Myocyte (in vitro differentiated cells): ENCODE measurements around the gene CRYBB1. TPM values are rescaled to one million over a fixed set of nuclear protein-coding genes. Genes with fewer than 3 reads are reported as not detected.

ENCODE experiments used
- DNase-seq: peaks from one replicate; pipeline ENCODE4 v3.0.0-alpha.2; 2012; ENCODE audit warnings: low read depth
- total RNA-seq: library from RNA; depleted of rRNA; stranded (reverse); fragments of >200 nt; gene quantifications from 2 replicates; pipeline ENCODE4 v1.2.3, GENCODE V29; 2014

CRYBB1 gene
- total RNA-seq, 1 donor from 2014 or later: not detected

DNA sequence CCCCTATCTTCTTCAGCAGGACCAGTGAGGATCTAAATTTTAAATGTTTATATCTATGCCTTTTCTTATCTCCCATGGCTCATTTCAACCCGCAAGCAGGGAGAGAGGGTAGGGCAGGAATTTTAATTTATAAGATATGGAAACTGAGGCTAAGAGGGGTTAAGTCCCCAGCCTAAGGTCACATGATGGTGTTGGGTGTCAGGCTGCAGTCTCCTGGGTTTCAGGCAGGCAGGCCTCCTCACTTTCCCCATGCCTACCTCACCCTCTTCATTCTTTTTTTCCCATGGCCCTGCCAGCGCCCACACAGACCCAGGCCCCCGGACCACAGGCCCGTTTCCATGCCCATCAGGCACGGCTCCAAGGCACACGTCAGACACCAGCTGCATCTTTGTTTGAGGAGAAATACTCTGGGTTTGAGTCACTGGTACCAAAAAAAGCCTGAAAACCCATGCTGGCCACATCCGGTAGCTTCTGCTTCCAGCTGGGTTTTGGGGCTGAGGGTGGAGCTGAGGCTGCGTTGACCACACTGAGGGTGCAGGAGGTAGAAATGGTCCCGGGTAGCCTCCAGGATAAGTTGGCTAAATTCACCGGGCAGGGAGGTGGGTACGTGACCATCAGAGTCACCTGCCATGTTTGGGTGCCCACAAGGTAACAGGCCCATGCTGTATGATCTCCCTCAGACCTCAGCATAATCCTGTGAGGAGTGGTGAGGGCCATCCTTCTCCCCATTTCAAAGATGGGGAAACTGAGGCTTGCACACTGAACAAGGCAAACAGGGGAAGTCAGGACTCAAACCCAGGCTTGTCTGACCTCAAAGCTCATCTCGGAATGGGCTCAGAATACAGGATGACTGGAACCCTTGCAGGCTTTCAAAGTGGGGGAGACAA, 7.5 kb downstream of the CRYBB1 start:
- DNase-seq: peak; percentile 99

GRCh38 chr22:26609287-26609686, 8.5 kb downstream of the CRYBB1 start:
- no peak for DNase-seq

DNA sequence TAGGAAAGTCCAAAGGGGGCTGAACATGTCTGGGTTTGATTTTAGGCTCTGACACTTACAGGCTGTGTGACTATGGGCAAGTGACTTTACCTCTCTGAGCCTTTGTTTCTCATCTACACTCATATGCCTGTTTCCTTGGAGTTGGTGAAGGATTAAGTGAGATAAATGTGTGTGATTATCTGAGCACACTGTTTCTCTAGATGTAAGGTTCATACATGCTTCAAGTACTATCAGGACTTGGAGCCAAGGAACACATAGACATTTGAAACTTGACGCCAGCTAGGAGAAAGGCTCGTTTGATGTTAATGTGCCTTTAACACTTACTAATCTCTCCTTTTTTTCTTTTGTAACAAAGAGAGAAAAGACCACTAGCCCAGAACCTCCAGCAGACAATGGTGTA, 9.7 kb downstream of the CRYBB1 start:
- DNase-seq: no peak

DNA sequence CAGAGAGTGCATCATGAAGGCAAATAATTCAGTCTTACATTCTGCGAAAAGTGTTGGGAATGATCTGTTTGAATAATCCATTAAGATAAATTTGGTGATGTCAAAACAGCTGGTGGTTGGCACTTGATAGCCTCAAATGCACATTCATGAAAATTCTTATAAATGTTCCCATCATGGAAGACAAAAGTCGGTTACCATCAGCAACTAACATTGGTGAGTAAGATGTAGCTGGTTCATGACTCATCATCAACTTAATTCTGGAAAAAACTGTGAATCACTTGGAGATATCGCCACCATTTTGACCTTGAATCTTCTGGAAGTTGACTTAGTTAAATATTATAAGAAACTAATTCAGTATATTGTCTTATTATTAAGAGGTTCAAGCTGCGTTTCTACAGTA, 11.2 kb downstream of the CRYBB1 start:
- peak; percentile 52 for DNase-seq

- DNase-seq: no peak
Observed at GRCh38 chr22:26604368-26604767, 13.5 kb downstream of the CRYBB1 start.

- no peak for DNase-seq
Observed at GRCh38 chr22:26602127-26602526, 15.7 kb downstream of the CRYBB1 start.

- no peak for DNase-seq
Observed at GRCh38 chr22:26601726-26602125, 16.1 kb downstream of the CRYBB1 start.

GRCh38 chr22:26599505-26599904, 18.3 kb downstream of the CRYBB1 start:
- no peak for DNase-seq

- no peak for DNase-seq
Observed at GRCh38 chr22:26597480-26597879, 20.3 kb downstream of the CRYBB1 start.

DNA sequence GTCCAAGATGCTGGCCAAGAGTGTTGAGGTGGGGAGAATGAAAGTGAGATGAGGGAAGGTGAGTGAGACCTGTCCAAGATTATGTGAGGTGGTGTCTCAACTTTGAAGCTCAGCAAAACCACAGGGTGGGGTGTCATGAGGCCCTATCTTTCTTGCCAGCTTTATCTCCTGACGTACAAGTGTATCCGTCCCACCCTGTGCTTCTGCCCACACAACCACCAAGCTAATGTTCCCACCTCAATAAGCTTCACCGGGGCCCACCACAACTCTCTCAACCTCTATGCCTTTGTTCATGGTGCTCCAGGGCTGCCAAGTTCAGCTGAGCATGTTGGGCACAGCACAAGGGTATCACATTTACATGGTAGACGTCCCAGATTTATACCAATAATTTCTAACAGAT, 20.8 kb downstream of the CRYBB1 start:
- DNase-seq: no peak

DNA sequence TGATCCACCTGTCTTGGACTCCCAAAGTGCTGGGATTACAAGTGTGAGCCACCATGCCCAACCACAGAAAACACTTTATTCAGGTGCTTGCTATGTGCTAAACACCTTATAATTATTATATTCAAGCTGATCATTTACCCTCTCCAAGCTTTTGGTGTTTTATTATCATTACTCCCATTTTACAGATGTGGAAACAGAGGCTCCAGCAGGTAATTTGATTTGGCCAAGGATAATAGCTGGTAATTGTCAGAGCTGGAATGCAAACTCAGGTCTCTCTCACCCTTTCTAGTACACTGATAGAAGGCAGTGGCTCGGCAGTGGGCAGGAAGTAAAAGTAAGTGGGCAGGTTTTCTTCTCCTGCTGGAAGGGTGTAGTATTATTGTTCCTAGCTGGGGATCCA, 24.1 kb downstream of the CRYBB1 start:
- DNase-seq: no peak

DNA sequence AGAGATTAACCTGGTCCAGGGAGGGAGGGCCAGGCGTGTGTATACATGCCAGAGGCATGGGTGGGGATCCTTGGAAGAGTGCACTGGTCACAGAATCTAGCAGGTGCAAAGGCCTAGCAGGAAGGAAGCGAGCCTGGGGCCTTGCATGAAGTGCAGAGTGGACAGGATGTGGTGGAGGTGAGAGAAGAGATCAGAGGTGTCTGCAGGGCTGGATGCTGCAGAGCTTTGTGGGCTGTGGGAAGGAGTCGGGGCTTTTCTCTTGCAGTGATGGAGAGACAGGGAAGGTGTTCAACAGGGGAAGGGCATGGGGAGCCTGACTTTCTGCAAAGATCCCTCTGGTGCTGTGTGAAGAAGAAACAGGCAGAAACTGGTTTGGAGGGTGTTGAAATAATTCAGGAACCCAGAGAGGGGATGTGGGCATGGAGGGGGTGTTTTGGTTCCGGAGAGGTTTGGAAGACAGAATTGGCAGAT, 25.4 kb downstream of the CRYBB1 start:
- DNase-seq: no peak

DNA sequence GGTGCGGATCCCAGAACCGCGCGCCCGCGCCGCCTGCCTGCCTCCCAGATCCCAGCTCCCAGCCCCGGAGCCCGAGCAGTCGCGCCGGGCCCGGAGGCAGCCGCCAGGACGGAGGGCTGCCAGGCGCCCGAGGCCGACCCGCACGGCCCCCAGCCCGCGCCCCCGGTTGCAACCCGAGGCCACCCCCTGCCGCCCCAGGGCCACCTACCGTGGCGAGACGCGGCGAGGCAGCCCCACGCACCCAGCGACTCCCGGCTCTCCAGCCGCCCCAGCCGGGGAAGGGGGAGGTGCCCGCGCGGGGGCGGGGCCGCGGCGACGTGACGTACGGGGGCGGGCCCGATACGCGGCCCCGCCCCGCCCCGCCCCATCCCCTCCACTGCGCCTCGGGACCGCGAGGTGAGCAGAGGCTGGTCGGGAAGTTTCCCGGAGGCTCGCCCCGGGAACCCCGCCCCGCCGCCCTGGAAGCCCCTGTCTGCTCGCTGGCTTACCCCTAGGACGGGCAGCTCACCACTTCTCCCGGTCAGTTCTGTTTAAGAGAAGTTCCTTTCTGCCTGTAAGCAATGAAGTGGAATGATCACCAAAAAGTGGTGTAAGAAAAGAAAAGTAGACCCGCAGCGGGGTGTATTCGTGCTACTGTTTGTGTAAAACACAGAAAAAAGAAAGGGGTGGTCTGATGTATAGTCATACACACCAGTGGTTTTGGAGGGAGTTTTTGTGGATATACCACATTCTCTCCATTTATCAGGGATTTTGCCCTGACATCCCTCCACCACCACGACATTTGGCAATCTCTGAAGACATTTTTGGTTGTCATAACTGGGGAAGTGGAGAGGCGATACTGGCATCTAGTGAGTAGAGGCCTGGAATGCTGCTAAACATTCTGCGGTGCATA, 27.7 kb downstream of the CRYBB1 start, which contains the start of gene TPST2:
TSS of gene TPST2 (minus strand) at position 288 of the 892 bp plus-strand sequence. CDS start 48,502 bp downstream, outside the sequence.
- peak; percentile 81 for DNase-seq

DNA sequence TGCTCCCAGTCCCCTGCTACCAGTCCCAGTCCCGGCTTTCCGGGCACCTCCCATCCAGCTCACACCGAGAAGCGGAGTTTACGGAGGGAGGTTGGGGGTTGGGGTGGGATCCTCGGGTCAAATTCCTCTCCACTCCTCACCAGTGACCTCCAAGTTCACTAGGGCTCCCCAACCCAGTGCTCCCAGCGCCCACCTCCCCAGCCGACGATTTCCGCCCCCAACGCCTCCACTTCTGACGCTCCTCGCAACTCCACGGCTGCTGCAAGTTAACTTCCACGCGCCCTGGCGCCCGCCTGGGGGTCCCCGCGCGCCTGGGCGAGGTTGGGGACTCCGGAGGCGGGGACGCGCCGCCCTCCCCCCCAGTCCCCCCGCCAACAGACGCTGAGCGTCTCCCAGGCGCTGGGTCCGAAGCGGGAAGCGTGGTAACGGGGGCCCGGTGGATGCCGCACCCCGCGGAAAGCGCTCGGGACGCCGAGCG, 28.4 kb downstream of the CRYBB1 start:
- DNase-seq: peak; percentile 37

GRCh38 chr22:26588729-26589366, 29.0 kb downstream of the CRYBB1 start:
- no peak for DNase-seq

- DNase-seq: peak; percentile 17
Observed at GRCh38 chr22:26587991-26588613, 29.7 kb downstream of the CRYBB1 start.

DNA sequence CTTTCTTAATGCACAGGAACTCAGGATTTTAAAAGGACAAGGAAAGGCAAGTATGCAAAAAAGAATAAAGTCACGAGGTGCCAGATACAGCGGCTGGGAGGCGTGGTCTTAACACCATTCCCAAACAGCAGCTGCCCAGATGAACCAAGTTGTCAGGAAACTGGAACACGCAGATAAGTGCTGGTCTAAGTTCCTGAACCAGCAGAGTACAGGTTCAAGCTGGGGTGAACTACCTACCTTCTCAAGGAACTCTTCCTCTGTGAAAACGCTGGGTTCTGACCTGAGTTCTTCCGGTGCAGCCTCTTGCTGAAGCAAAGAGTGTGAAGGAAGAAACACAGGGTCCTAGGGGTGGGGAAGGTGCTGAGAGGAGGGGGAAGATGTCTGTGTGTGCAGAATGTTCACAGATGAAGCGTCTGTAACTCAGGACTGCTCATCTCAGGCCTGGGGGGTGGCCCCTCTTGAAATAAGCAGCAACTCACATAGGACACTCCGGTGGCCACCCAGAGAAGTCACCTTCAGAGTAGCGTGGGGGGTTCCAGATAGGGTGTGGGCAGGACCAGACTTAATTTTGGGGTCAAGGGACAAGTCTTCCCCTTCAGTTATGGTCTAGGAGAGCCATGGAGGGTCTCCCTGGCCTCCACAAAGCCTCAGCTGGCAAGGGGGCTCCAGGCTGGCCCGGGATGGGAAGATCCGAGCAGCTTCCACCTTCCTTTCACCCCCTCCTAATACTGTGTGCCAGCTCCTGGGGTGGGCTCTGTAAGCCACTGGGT, 31.1 kb downstream of the CRYBB1 start:
- no peak for DNase-seq

GRCh38 chr22:26585104-26585790, 32.6 kb downstream of the CRYBB1 start:
- DNase-seq: peak; percentile 92

DNA sequence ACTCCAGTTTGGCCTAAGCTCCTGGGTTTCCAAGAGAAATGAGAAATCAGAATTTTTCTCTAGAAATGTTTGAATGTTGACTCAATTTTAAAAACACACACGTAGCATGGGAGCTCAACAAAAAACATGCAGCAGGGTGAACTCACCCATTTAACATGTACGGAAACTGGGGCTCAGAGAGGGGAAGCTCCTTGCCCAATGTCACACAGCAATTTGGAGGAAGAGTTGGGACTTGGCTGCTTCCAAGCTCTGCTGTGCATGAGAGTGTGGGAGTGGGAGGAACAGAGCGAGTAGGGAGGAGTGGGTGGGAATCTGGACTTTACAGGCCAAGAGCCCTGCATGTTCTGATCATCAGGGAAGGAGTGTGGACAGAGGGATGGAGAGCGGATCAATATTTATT, 33.8 kb downstream of the CRYBB1 start:
- no peak for DNase-seq
